Measurements from ENCODE around the gene TRPC6. TPM values are rescaled to one million over a fixed set of nuclear protein-coding genes. Genes with fewer than 3 reads are reported as not detected.

The TRPC6 gene
- total and polyA plus RNA-seq, 7 donors, result 0.23 to 14.3 (median 3.6) TPM

DNA sequence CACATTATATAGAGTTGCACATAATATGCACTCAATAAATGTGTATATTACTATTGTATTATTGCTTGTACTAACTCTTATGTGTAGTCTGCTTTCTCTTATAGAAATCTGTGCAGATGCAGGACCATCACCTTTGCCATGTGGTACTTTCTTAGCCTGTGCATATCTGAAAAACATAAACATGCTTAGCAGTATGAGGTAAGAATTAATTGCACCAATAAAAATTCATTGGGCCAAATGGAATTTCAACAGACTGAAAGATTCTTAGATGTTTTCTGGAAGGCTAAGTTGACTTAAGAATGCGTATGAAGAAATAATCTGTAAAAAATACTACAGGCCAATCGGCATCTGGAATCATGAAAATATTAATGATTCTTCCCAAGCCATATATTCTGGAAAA, 55.3 kb downstream of the TRPC6 start:
- TF ChIP-seq EP300 (IDR thresholded peaks at IDR 0.05) (no peak), POLR2AphosphoS5 (IDR thresholded peaks at IDR 0.05) (no peak), POLR2A (IDR thresholded peaks at IDR 0.05) (no peak)
- TF ChIP-seq, protein P1, sequence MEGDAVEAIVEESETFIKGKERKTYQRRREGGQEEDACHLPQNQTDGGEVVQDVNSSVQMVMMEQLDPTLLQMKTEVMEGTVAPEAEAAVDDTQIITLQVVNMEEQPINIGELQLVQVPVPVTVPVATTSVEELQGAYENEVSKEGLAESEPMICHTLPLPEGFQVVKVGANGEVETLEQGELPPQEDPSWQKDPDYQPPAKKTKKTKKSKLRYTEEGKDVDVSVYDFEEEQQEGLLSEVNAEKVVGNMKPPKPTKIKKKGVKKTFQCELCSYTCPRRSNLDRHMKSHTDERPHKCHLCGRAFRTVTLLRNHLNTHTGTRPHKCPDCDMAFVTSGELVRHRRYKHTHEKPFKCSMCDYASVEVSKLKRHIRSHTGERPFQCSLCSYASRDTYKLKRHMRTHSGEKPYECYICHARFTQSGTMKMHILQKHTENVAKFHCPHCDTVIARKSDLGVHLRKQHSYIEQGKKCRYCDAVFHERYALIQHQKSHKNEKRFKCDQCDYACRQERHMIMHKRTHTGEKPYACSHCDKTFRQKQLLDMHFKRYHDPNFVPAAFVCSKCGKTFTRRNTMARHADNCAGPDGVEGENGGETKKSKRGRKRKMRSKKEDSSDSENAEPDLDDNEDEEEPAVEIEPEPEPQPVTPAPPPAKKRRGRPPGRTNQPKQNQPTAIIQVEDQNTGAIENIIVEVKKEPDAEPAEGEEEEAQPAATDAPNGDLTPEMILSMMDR (IDR thresholded peaks at IDR 0.05), result no peak

GRCh38 chr11:101523634-101524260, 60.1 kb downstream of the TRPC6 start:
- Histone ChIP-seq H3K4me1 (no peaks in the 10 kb centered on the region), H3K9me3 (peaks cover 0 to 3% (median 0%) of the 10 kb centered on the region in 4 donors), H3K27ac (no peak overlapping the region), H3K36me3 (no peaks in the 10 kb centered on the region), H3K4me3 (no peak overlapping the region), H3K27me3 (no peaks in the 10 kb centered on the region)
- no peak for TF ChIP-seq EP300 (IDR thresholded peaks at IDR 0.05)
- TF ChIP-seq POLR2A (IDR thresholded peaks at IDR 0.05), result no peak
- TF ChIP-seq, protein P1 (IDR thresholded peaks at IDR 0.05), result no peak
- TF ChIP-seq POLR2AphosphoS5 (IDR thresholded peaks at IDR 0.05), result no peak
- WGBS, 2 donors, result 0 to 50% methylated on average over 1 of the region's 1 CpG
- no peak for DNase-seq
- intact Hi-C loops (cut with DNase I), result no loop called here

More for the DNA sequence above, 55.3 kb downstream of the TRPC6 start:
- Histone ChIP-seq H3K36me3 (no peaks in the 10 kb centered on the region), H3K4me3 (no peak overlapping the region), H3K9me3 (no peaks in the 10 kb centered on the region), H3K27me3 (no peaks in the 10 kb centered on the region), H3K27ac (no peak overlapping the region), H3K4me1 (no peaks in the 10 kb centered on the region)
- 86 to 90% methylated on average over 2 of the region's 2 CpGs for WGBS, 2 donors
- intact Hi-C loops (cut with DNase I), result no loop called here
- no peak for DNase-seq

GRCh38 chr11:101523193-101523592, 60.6 kb downstream of the TRPC6 start:
- Histone ChIP-seq H3K27me3 (no peaks in the 10 kb centered on the region), H3K4me3 (no peak overlapping the region), H3K36me3 (no peaks in the 10 kb centered on the region), H3K9me3 (peaks cover 0 to 3% (median 0%) of the 10 kb centered on the region in 4 donors), H3K27ac (no peak overlapping the region), H3K4me1 (no peaks in the 10 kb centered on the region)
- intact Hi-C loops (cut with DNase I), result no loop called here
- TF ChIP-seq POLR2A (IDR thresholded peaks at IDR 0.05), result no peak
- DNase-seq, result no peak

DNA sequence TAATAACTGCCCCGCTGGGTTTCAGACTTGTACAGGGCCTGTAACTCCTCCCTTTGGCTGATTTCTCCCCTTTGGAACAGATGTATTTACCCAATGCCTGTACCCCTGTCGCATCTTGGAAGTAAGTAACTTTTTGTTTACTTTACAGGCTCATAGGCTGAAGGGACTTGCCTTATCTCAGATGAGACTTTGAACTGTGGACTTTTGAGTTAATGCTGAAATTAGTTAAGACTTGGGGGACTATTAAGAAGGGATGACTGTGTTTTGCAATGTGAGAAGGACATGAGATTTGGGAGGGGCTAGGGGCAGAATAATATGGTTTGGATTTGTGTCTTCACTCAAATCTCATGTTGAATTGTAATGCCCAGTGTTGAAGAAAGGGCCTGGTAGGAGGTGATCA, 62.0 kb downstream of the TRPC6 start:
- DNase-seq, result no peak
- WGBS, 2 donors, result 24 to 70% methylated on average over 2 of the region's 2 CpGs
- Histone ChIP-seq H3K27me3 (no peaks in the 10 kb centered on the region), H3K27ac (no peak overlapping the region), H3K36me3 (no peaks in the 10 kb centered on the region), H3K4me3 (no peak overlapping the region), H3K4me1 (peaks cover 0 to 5% (median 0%) of the 10 kb centered on the region in 4 donors), H3K9me3 (peaks cover 0 to 3% (median 0%) of the 10 kb centered on the region in 4 donors)
- intact Hi-C loops (cut with DNase I), result no loop called here
- TF ChIP-seq, protein P1 (IDR thresholded peaks at IDR 0.05), result no peak
- no peak for TF ChIP-seq POLR2AphosphoS5 (IDR thresholded peaks at IDR 0.05)

DNA sequence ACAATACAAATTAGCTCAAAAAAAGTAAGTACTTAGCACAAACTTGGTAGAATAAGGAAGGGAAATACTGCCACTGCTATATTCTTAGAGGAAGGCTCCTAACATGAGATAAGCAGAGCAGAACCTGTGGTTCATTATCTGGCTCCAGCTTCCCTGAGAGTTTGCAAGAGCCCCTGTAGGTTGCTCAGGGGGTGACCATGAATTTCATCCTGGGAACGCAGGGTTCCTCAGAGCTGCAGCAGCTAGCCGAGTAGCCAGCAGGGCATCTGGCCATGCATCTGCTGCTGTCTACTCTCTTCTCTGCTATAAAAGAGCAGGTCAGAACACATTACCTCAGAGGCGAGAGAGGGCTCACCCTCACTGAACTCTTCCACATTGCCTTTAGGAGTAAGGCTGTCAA, 67.3 kb downstream of the TRPC6 start:
- no peak for TF ChIP-seq POLR2AphosphoS5 (IDR thresholded peaks at IDR 0.05)
- TF ChIP-seq, protein P1 (IDR thresholded peaks at IDR 0.05), result no peak
- TF ChIP-seq POLR2A (IDR thresholded peaks at IDR 0.05), result no peak
- no peak for TF ChIP-seq EP300 (IDR thresholded peaks at IDR 0.05)
- no peak overlapping the region for H3K4me3 ChIP-seq
- no peak overlapping the region for H3K27ac ChIP-seq
- DNase-seq, result no peak
- 34 to 72% methylated on average over 3 of the region's 3 CpGs for WGBS, 2 donors
- H3K36me3 ChIP-seq, result no peaks in the 10 kb centered on the region
- peaks cover 0 to 3% (median 0%) of the 10 kb centered on the region in 4 donors for H3K9me3 ChIP-seq
- H3K27me3 ChIP-seq, result no peaks in the 10 kb centered on the region
- intact Hi-C loops (cut with DNase I), result no loop called here
- H3K4me1 ChIP-seq, result peaks cover 0 to 9% (median 0%) of the 10 kb centered on the region in 4 donors
